HG03342 (cell line): ENCODE data around the gene GNAL.
A peak's percentile ranks its signal among the peaks of the same experiment; 100 is the strongest.
"Not testable (repeated sequence)": the region's sequence is repeated elsewhere in the genome, so short reads cannot be mapped to it uniquely, and the experiment has no call there.

Experiments
- ATAC-seq: cut with Tn5 transposase; IDR thresholded peaks from one replicate; pipeline ENCODE4 v1.9.1; 2021; ENCODE audit warnings: mild to moderate bottlenecking, moderate library complexity; ENCODE audit not compliant: unreplicated experiment

The GNAL gene

GRCh38 chr18:11842562-11842961, 153.5 kb downstream of the GNAL start:
- ATAC-seq: no peak

- no peak for ATAC-seq
Measured at GRCh38 chr18:11844436-11844835, 155.4 kb downstream of the GNAL start.

GRCh38 chr18:11845654-11846053, 156.6 kb downstream of the GNAL start:
- no peak for ATAC-seq

GRCh38 chr18:11847811-11848210, 158.7 kb downstream of the GNAL start:
- ATAC-seq: no peak

GRCh38 chr18:11849279-11849678, 160.2 kb downstream of the GNAL start:
- ATAC-seq: no peak

GRCh38 chr18:11849841-11850634, 161.0 kb downstream of the GNAL start:
- ATAC-seq: no peak

GRCh38 chr18:11850821-11851145, 161.7 kb downstream of the GNAL start:
- peak; percentile 36 for ATAC-seq

- ATAC-seq: peak; percentile 94
Measured at GRCh38 chr18:11851146-11851805, 162.2 kb downstream of the GNAL start, which contains the start of gene CHMP1B. Gene CHMP1B, plus strand, starts transcription at chr18:11851413. Its CDS starts 99 bp downstream, at chr18:11851512.

GRCh38 chr18:11851806-11852337, 162.8 kb downstream of the GNAL start:
- ATAC-seq: no peak

GRCh38 chr18:11854554-11854953, 165.5 kb downstream of the GNAL start:
- not testable (repeated sequence) for ATAC-seq

- ATAC-seq: no peak
Measured at GRCh38 chr18:11857177-11857887, 168.3 kb downstream of the GNAL start.

GRCh38 chr18:11859282-11859830, 170.3 kb downstream of the GNAL start:
- no peak for ATAC-seq

GRCh38 chr18:11859903-11860407, 170.9 kb downstream of the GNAL start:
- no peak for ATAC-seq

GRCh38 chr18:11860594-11861450, 171.8 kb downstream of the GNAL start:
- ATAC-seq: no peak

GRCh38 chr18:11861583-11862288, 172.7 kb downstream of the GNAL start:
- ATAC-seq: no peak

GRCh38 chr18:11862468-11863137, 173.5 kb downstream of the GNAL start:
- ATAC-seq: no peak

GRCh38 chr18:11864471-11864870, 175.4 kb downstream of the GNAL start:
- ATAC-seq: no peak

- ATAC-seq: no peak
Measured at GRCh38 chr18:11865071-11865470, 176.0 kb downstream of the GNAL start.

- ATAC-seq: no peak
Measured at GRCh38 chr18:11866329-11866728, 177.3 kb downstream of the GNAL start.
